ENCODE data around the gene PKD2L2. TPM values are rescaled to one million over a fixed set of nuclear protein-coding genes. Genes with fewer than 3 reads are reported as not detected.

PKD2L2 gene
- total and polyA plus RNA-seq, 9 of the 15 experiments (the other 6 are each of a cell fraction or from before 2014, with no cell fraction given), result 0.08 to 0.25 (median 0.11) TPM; not detected in 5

- Histone ChIP-seq H3K9me1 (ENCODE audit: control insufficient read depth, insufficient read depth, low read length) (no peaks in the 10 kb centered on the region), H3K27ac (ENCODE audit: extremely low read depth, low read depth, low read length) (no peak overlapping the region), H4K20me1 (replicated peaks; ENCODE audit: control insufficient read depth, insufficient read depth, low read length) (no peaks in the 10 kb centered on the region), H3K36me3 (ENCODE audit: control insufficient read depth, insufficient read depth, low read length) (peaks cover 12% of the 10 kb centered on the region), H3K79me2 (ENCODE audit: control insufficient read depth, insufficient read depth, low read length) (no peaks in the 10 kb centered on the region), H3K27me3 (ENCODE audit: control insufficient read depth in 2 of 2, insufficient read depth in 2 of 2, low read length in 2 of 2) (no peaks in the 10 kb centered on the region), H3K4me1 (replicated peaks in 1 of 2; ENCODE audit: control insufficient read depth in 2 of 2, insufficient read depth in 2 of 2, low read length in 2 of 2) (no peaks in the 10 kb centered on the region), H3K9me3 (replicated peaks; ENCODE audit: control insufficient read depth, insufficient read depth, low read depth, low read length) (no peaks in the 10 kb centered on the region), H3K4me3 (no peak overlapping the region), H3K4me2 (ENCODE audit: insufficient read depth, low read length) (no peak overlapping the region), H2AFZ (ENCODE audit: low read depth, low read length) (no peak overlapping the region), H3K9ac (ENCODE audit: insufficient read depth in 1 of 2, low read depth in 2 of 2, low read length in 2 of 2) (no peak overlapping the region)
- in situ Hi-C loops (cut with MboI) (no loop called here), intact Hi-C loops (cut with micrococcal nuclease) (no loop called here)
- BruUV-seq (replicated peaks), result no TSS peak
- DNase-seq (ENCODE audit: extremely low read depth in 1 of 4, low spot score in 3 of 4) (no peak), FAIRE-seq (peak; percentile 40), ATAC-seq (no peak; the same call in 2 of the 3 replicates)
- 21% methylated on average over 3 of the region's 3 CpGs for WGBS (ENCODE audit: insufficient coverage, low coverage, missing lambda C conversion rate)
- ChIA-PET CTCF (ENCODE audit: low intra/inter-chr PET ratio) (no interaction called here), POLR2A (interaction anchor here (0.6 to 1.6 kb wide), 4 partner anchors 9 to 17 kb away, joined by 3 to 4 read pairs (median 3); no protein-coding TSS in a partner anchor)
- TF ChIP-seq FOXK2 (conservative IDR thresholded peaks at IDR 0.05 in 1 of 2, IDR thresholded peaks at IDR 0.05 in 1 of 2; ENCODE audit: low read depth in 2 of 2) (no peak), PURB (CRISPR knock-in tag; IDR thresholded peaks at IDR 0.05; ENCODE audit: low read depth) (no peak), C11orf30 (IDR thresholded peaks at IDR 0.05; ENCODE audit: low read depth) (no peak), CEBPB (tag; IDR thresholded peaks at IDR 0.05) (no peak), RFX7 (CRISPR knock-in tag; IDR thresholded peaks at IDR 0.05) (no peak), ZNF3 (CRISPR knock-in tag; IDR thresholded peaks at IDR 0.05) (no peak), ARID1B (IDR thresholded peaks at IDR 0.05) (no peak), ZNF445 (CRISPR knock-in tag; IDR thresholded peaks at IDR 0.05; ENCODE audit: low read depth) (no peak)
These were observed 44.2 kb downstream of the PKD2L2 start for GRCh38 chr5:137933491-137933911.
